DMS53 (cell line): ENCODE results near the gene ST6GAL2.

ENCODE experiments used
- DNase-seq: peaks from one replicate; lab custom pipeline; 2025; lab: John Stamatoyannopoulos, UW

Gene ST6GAL2

GRCh38 chr2:106863387-106863786, 22.6 kb downstream of the ST6GAL2 start:
- DNase-seq, result peak; percentile 64

GRCh38 chr2:106859498-106859897, 26.5 kb downstream of the ST6GAL2 start:
- DNase-seq, result no peak

- DNase-seq, result peak; percentile 19
Observed at GRCh38 chr2:106858810-106859209, 27.2 kb downstream of the ST6GAL2 start.

GRCh38 chr2:106857882-106858478, 28.0 kb downstream of the ST6GAL2 start:
- peak; percentile 19 for DNase-seq

GRCh38 chr2:106853631-106854030, 32.3 kb downstream of the ST6GAL2 start:
- DNase-seq, result no peak

GRCh38 chr2:106851881-106852501, 34.0 kb downstream of the ST6GAL2 start:
- no peak for DNase-seq

- no peak for DNase-seq
Observed at GRCh38 chr2:106851087-106851874, 34.7 kb downstream of the ST6GAL2 start.

- no peak for DNase-seq
Observed at GRCh38 chr2:106849253-106849652, 36.7 kb downstream of the ST6GAL2 start.

- no peak for DNase-seq
Observed at GRCh38 chr2:106847366-106847765, 38.6 kb downstream of the ST6GAL2 start.

GRCh38 chr2:106845716-106846115, 40.3 kb downstream of the ST6GAL2 start:
- no peak for DNase-seq

- no peak for DNase-seq
Observed at GRCh38 chr2:106843910-106844250, 42.1 kb downstream of the ST6GAL2 start.

GRCh38 chr2:106843001-106843909, 42.7 kb downstream of the ST6GAL2 start:
- no peak for DNase-seq

GRCh38 chr2:106841886-106842645, 43.9 kb downstream of the ST6GAL2 start:
- peak; percentile 68 for DNase-seq

GRCh38 chr2:106840818-106841217, 45.1 kb downstream of the ST6GAL2 start:
- DNase-seq, result no peak

- DNase-seq, result peak; percentile 46
Observed at GRCh38 chr2:106839849-106840595, 45.9 kb downstream of the ST6GAL2 start.

- DNase-seq, result no peak
Observed at GRCh38 chr2:106833256-106833655, 52.7 kb downstream of the ST6GAL2 start.

GRCh38 chr2:106831816-106832569, 54.0 kb downstream of the ST6GAL2 start:
- no peak for DNase-seq

- DNase-seq, result no peak
Observed at GRCh38 chr2:106831241-106831640, 54.7 kb downstream of the ST6GAL2 start.

GRCh38 chr2:106830191-106830590, 55.8 kb downstream of the ST6GAL2 start:
- peak; percentile 8 for DNase-seq

- no peak for DNase-seq
Observed at GRCh38 chr2:106828119-106828518, 57.8 kb downstream of the ST6GAL2 start.
